ENCODE results near the gene HEATR5B.

Gene HEATR5B

DNA sequence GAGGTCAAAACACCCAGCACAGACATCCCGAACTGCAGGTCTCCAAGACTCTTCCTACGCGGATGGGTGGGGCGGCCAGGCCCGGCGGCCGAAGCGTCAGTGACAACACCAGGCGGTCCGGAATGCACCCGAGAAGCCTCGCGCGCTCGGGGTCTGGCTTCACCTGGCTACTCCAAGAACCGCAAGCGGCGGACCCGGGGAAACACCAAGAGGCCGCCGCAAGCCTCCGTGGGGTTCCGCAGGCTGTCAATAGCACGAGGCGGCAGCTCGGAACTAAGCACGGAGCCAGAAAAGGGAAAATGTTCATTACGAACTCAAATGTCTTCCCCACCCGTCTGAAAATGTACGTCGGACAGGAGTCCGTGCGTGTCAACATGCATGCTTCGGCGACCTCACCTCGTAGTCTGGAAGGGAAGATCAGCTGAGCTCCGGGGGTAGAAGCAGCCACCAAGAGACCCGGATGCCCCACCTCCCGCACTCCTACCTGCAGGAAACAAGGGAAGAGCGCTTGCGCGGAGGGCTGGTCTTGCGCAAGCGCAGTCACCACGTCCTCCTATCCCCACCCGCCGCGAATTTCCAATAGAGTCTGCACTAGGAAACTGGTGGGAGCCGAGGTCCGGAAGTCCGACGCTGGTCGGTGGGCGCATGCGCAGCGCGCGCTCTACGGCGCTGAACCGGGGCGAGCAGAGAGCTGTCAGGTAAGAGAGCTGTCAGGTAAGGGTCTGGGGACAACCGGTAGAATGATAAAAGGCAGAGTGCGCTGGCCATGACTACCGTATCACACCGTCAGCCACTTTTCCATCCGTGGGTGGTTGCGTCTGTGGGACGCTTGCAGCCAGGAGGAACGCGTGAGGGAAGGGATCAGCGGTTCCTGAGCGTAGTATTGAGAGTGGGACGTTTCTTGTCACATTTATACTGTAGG is at the start of gene HEATR5B, which contains the start of gene GPATCH11:
TSS of gene HEATR5B (minus strand) at position 500 of the 922 bp plus-strand sequence. CDS start 958 bp downstream, outside the sequence.
TSS of gene GPATCH11 (plus strand) at position 646 of the 922 bp plus-strand sequence. CDS start 3,864 bp downstream, outside the sequence.
- peak; percentile 76 for DNase-seq

DNA sequence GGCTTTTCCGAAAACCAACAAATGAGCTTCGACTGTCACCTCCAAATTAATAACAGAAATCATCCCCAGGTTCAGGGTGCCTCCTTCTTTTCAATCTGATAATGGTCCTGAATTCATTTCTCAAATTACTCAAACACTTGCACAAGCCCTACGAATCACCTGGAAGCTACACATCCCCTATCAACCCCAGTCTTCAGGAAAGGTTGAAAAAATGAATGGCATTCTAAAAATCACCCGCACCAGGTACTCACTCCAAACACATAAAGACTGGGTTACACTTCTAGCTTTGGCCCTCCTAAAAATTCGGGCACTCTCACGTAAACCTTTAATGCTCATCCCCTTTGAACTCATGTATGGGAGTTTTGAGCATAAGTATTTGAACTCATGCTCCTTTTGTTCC is 48.7 kb upstream of the HEATR5B start:
- DNase-seq: no peak

DNA sequence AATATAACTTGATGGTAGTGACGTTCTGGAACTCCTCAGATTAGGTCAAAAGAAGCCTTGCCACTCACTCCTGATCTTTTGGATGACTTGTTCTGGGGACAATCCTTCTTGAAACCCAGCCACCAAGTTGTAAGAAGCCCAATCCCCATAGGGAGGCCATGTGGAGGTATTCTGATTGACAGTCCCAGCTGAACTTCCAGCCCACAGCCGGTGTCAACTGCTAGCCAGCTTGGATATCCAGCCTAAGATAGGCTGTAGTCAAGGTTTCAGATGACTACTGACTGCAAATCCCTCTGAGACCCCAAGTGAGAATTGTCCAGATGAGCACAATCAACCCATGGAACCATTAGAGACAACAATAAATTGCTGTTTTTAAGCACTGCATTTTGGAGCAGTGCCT is 41.2 kb upstream of the HEATR5B start:
- no peak for DNase-seq

DNA sequence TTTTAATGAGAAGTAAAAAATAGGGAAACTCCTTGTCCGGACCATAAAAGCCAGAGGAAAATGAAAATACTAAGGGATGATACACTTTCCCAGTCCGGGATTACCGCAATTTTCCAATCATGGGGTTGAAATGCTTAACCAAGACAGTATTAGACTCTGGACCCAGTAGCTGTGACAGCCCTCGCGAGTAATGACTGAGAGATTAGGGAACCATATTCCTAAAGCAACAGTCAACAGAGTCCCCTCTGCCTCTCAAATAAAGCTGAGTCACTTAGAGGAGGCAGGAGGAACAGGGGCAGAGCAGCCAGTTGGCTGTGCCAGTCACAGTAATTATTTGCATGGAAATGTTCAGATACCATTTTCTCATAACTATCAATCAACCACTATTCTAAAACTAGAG is 35.0 kb upstream of the HEATR5B start:
- no peak for DNase-seq

DNA sequence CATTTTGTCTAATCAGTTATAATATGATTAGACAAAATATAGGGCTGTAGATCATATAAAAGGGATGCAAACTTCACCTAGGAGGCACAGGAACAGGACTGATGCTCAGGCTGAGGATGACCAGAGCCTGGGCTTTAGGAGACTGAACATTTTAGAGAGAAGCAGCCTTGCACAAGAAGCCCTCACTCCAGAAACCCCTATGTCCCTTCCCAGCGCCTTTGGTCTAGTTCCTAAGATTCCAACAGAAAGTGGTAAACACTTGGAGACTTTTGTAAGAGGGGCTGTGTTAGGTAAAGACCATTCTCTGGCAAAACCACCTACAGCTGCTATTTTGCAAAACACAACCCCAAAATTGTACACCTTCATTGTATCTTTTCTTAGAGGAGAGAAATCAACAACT is 33.4 kb upstream of the HEATR5B start:
- DNase-seq: no peak

DNA sequence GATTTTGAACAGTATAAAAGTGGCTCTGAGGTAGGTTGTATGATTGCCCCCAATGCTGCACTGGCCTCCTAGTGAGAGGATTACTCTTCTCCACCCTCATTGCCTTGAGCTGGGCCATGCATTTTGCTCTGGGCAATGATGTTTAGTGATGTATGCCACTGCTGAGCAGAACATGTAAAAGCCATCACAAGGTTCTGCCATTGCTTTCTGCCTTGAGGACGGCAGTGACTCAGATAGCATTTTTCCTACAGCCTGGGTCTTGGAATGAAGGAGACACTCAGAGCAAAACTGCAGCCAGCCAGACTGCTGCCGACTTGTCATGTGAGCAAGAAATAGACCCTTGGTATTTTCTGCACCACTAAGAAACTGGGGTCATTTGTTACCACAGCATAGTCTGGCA is 27.8 kb upstream of the HEATR5B start:
- DNase-seq: no peak

DNA sequence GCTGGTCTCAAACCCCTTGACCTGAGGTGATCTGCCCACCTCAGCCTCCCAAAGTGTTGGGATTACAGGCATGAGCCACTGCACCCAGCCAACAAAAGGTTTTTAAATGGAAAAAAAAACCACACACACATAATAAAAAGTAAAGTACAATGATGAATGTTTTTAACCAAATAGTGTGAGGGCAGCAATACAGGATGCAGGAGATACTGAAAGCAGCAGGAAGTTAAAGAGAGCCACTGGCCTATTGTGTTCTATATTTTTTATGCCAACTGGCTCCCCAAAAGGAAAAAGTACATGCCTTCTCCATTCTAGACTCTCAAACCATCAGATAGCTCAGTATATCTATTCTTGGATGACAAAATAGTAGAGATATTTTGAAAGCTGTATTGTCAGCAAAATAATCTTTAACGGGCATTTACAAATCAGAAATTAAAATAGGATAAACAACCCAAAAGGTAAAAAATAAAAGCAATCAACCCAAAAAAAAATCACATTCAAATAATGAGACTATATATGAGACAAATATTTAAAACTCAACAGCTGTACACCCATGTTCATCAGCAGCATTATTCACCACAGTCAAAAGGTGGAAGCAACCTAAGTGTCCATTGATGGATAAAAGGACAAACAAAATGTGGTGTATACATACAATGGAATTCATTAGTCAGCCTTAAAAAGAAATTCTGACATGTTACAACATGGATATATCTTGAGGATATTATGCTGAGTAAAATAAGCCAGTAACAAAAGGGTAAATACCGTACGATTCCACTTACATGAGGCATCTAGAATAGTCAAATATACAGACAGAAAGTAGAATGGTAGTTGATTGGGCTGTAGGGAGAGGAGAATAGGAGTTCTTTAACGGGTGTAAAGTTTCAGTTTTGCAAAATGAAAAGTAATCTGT is 26.4 kb upstream of the HEATR5B start:
- no peak for DNase-seq

DNA sequence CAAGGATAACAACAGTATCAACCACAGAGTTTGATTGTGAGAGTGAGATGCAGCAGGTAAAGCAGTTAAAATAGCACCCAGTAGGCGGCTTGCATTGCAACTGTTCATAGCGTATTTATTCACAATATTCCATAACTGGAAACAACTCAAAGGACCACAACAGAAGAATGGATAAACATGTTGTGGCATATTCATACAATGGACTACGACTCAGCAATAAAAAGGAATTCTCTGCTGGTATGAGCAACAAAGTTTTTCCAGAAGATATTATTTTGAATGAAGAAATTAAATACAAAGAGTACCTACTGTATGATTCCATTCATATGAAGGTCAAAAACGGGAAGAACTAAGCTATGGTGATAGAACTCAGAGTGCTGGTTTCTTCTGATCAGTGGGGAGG is 25.4 kb upstream of the HEATR5B start:
- no peak for DNase-seq

DNA sequence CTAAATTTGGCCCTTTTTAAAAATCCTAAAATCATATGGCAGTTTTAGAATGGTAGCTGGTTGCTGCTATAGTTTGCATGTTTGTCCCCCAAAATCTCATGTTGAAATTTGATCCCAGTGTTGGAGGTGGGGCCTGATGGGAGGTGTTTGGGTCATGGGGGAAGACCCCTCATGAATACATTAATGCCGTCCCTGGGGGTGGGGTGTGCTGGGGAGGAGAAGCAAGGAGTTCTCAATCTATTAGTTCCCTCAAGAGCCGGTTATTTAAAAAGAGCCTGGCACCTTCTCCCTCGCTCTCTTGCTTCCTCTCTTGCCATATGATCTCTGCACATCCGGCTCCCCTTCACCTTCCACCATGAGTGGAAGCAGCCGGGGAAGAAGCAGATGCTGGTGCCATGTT is 21.0 kb upstream of the HEATR5B start:
- DNase-seq: no peak

DNA sequence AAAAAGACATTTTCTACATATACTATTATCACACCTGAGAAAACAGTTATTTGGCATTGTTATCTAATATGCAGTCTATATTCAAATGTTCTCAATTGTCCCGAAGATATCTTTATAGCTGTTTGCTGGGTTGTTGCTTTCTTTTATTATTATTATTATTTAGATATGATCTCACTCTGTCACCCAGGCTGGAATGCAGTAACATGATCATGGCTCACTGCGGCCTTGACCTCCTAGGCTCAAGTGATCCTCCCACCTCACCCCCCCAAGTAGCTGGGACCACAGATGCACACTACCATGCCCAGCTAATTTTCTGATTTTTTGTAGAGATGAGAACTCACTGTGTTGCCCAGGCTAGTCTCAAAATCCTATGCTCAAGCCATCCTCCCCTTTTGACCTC is 20.0 kb upstream of the HEATR5B start:
- no peak for DNase-seq

DNA sequence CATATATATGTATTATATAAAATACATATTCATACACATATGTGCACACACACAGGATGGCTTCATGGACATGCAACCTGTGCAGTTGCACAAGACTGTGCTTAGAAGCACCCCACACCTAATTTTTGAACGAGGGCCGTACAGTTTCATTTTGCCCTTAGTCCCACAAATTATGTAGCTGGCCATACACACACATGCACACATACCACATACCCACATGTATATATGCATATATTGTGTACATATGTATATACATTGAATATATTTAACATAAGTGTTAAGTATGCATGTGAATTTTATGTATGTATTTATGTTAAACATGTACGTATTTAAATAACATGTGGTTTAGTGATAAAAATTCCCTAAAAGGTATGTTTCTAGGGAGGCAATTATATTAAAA is 18.4 kb upstream of the HEATR5B start:
- no peak for DNase-seq

DNA sequence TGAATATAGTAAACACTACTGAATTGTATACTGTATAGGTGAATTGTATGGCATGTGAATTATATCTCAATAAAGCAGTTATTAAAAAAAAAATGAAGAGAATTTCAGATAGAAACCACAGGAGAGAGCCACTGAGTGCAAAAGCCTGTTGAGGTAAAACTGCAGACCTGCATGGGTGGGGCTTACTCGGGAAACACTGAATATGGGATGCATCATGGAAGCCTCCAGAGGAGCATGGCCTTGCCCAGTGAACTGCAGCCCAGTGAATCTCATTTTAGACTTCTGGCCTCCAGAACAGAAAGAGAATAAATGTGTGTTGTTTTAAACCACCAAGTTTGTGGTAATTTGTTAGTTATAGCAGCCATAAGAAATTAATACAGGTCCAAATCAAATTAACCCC is 15.9 kb upstream of the HEATR5B start:
- DNase-seq: no peak

DNA sequence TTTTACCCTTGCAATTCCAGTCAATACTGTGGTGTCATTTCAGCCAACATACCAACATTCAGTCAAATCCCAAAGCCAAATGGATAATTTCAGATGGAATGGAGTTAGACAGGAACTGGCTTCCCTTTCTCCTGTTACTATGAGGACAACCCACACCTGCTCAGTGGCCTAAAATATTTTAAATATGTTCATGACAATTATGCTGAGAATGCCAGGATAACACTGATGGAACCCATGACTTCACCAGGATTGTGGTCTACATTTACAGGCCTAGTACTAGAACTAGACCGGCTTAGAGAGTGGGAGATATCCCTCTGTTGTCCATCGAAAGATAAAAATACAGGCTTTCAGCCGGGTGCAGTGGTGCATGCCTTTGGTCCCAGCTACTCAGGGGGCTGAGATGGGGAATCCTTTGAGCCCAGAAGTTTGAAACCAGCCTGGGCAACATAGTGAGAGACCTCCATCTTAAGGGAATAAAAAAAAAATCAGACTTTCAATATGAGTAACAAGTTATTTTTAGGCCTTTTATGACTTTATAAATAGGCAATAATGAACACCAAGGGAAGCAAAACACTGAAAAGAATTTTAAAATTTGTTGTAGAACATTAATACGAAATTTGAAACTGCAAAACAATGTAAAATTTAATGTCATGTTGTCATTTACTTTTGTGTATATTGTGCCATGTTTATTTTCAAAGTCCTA is 14.4 kb upstream of the HEATR5B start:
- no peak for DNase-seq

DNA sequence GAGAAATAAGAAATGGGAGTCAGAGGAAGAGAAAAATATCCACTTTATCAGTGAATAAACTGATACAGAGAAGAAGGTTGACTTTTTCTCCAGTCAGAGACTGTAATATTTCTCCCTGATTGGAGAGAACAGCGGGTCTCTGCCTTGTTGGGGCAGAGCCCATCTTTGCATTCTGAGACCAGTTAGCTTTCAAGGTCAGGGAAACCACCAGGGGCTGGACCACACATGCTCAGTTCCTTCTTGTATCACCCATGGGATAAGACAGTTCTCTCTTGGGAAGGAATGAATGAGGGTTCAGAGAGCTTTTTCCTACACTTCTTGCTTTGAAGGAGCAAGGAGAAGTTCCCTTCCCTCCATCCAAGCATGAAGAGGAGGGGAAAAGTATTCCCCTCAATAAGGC is 12.4 kb upstream of the HEATR5B start:
- DNase-seq: no peak

DNA sequence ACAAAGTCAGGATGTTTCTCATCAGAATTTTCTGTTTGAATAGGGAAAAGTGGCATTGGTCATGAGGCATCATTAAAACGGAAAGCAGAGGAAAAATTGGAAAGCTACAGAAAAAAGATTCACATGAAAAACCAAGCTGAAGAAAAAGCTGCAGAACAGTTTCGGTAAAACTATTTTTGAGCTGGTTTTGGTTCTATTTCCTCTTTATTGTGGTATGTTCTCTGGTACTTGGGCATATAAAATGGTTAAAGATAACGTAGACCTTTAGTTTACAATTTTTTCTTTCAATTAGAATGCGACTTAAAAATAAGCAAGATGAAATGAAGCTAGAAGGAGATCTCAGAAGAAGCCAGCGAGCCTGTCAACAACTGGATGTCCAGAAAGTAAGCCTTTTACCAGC is 7.7 kb upstream of the HEATR5B start:
- DNase-seq: no peak

DNA sequence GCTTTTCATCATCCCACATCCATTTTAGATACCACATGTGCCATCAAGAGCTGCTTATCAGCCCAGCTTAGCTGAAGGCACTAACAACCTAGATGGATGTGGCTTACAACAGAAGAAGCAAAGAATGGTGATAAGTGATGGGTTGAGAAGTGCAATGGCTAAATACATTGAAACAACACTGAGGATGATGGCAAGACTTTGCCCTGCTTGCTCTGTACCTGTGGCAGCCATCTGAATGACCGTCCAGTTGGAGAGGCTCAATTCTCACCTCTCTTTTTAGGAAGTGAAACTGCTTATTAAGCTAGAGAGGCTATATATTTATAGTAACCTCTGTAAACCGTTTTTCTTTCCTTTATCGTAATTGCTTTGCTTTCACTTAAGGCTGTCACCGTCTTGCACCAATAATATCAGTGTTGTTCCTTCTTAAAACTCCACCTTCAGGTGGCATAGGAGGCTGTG is 5.9 kb upstream of the HEATR5B start:
- no peak for DNase-seq

DNA sequence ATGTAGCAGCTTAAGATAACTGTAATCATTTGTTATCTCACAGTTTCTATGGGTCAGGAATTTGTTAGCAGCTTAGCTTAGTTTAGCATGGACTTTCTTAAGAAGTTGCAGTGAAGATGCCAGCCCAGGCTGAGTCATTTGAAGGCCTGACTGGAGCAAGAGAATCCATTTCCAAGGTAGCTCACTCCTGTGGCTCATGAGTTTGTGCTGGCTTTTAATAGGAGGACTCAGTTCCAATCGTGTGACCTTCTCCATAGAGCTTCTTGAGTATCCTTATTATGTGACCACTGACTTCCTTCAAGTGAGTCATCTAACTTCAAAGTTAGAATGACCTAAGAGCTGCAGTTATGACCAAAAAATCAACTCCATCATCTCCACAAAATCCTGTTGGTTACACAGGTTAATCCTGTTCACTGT is 1.6 kb upstream of the HEATR5B start:
- DNase-seq: no peak

DNA sequence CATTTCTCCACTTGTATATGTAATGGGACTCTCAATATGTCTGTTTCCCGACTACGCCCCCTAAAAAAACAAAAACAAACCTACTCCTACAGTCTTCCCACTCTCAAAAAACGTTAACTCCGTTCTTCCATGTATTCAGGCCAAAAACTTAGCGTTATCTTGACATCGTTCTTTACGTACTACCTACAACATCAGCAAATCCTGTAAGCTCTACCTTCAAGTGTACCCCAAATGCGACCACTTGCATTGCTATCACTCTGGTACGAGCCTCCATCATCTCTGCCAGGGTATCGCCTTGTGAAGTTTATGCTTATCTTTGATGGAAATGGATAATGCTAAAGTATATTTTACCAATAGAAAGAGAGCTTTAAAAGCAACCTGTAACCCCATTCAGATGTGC is 625 bp upstream of the HEATR5B start:
- no peak for DNase-seq

DNA sequence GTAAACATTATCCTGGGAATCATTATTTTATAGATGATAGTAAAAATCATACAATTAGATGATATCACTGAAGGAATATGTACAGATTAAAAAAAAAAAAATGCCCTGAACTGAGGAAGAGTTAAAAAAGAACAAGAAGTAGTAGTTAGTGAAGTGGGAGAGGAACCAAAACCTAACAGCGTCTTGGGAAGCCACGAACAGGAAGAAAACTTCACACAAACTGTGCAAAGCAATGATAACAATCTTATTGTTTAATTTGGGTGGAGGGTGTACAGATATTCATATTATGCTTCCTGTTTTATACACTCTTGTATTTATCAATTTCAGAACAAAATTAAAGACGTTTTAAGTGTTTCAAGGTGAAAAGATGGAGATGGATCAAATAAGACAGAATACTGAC is 3.5 kb downstream of the HEATR5B start:
- no peak for DNase-seq

DNA sequence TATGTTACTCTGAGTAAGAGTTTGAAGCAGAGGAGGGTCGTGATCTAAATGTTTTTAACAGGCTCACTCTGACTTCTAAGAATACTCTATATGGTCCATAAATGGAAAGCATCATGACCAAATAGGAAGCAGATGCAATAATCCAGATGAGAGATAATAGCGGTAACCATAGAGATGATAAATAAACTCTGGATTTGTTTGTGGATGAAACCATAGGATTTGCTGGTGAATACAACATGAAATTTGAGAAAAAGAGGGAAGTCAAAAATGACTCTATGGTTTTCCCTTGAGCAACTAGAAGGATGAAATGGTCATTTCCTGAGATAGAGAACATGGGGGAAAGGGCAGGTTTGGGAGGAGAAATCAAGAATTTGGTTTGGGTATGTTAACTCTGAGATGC is 3.9 kb downstream of the HEATR5B start:
- DNase-seq: no peak

DNA sequence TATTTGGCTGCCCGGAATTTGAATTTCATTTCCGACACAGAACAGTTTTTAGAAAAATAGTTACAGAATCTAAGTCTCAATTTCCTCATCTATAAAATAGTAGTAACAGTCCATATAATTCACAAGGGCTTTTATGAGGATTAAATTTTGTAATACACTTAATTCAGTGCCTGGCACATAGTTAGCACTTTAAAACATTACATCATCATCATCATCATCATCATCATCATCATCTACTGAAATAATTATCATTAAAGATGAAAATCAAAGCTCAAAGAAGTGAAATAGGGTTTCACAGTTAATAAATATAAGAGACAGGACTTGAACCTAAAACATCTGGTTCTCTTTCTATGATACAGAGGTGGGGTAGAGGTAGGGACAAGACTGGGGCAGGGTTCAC is 13.2 kb downstream of the HEATR5B start:
- no peak for DNase-seq

DNA sequence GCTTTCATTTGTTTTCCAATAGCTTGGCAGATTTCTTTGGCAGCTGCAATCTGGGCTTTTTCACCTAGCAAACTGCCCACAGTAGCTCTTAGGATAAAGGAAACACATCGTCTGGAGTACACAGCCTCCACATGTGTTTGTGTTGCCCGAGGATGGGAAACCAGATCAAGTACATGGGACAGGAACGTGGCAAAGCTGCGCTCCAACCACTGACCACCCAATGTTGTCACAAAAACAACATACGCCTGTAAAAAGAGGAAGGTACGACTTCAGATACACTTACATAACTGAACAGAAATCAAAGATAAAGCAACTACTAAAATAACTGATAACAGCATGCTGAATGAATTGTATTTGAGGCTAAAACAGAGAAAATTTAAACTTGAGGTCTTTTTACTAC is 15.5 kb downstream of the HEATR5B start:
- no peak for DNase-seq

DNA sequence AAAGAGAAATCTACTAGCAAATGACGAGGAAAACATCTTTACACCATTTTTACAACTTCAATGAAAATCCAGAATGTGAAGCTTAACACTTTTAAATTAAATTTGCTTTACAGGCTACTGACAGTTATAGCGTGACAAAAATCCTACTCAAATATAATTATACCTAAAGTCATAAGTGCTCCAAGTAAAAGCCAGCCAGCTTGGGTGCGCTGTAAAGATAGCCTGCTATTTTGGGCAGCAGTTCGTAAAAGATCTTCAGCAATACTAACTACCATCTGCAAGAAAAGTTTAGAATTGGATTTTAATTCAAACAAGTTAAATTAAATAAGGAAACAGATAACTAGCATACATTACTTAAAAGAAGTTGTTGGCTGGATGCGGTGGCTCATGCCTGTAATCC is 22.4 kb downstream of the HEATR5B start:
- DNase-seq: no peak

All from 8988T (cell line).